ENCODE results near the gene HDAC1.
"Not testable (repeated sequence)": the region's sequence is repeated elsewhere in the genome, so short reads cannot be mapped to it uniquely, and the experiment has no call there.

The HDAC1 gene

GRCh38 chr1:32355778-32356177, 63.9 kb downstream of the HDAC1 start:
- H3K9me3 ChIP-seq (ENCODE audit: control insufficient read depth, low read length); H3K36me3 ChIP-seq (ENCODE audit: control insufficient read depth, insufficient read depth, low read length); H3K27me3 ChIP-seq (replicated peaks; ENCODE audit: control insufficient read depth, insufficient read depth, low read length, poor library complexity, severe bottlenecking); H3K4me3 ChIP-seq (ENCODE audit: insufficient read depth, low read depth, low read length, poor library complexity, severe bottlenecking); H3K27ac ChIP-seq (ENCODE audit: insufficient read depth, low read length, poor library complexity, severe bottlenecking); DNase-seq: not testable (repeated sequence)
- H3K4me1 ChIP-seq (ENCODE audit: control insufficient read depth, insufficient read depth, low read length, poor library complexity, severe bottlenecking), result peaks cover 11% of the 10 kb centered on the region

- H3K4me1 ChIP-seq (ENCODE audit: control insufficient read depth, insufficient read depth, low read length, poor library complexity, severe bottlenecking), result peaks cover 9% of the 10 kb centered on the region
Observed at GRCh38 chr1:32356478-32356877, 64.6 kb downstream of the HDAC1 start.

DNA sequence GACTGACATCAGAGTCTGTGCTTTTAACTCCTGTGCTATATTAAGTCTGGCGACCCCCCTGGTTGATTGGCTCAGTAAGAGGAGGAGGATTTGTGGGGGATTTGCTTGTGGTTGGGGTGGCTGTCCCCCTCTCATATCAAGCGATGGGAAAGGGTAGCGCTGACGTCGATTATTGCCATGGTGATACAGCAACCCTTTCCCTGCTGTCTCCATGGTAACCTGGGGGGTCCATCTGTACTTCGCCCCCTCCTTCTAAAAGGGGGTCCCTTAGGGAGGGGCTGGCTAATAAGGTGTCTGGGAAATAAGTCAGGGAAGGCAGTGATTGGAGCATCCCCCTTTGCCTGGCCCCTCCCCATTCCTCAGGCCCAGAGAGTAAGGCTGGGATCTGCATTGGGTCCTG, 65.7 kb downstream of the HDAC1 start:
- Histone ChIP-seq H3K4me1 (ENCODE audit: control insufficient read depth, insufficient read depth, low read length, poor library complexity, severe bottlenecking) (peaks cover 9% of the 10 kb centered on the region), H3K9me3 (ENCODE audit: control insufficient read depth, low read length) (no peaks in the 10 kb centered on the region), H3K27me3 (replicated peaks; ENCODE audit: control insufficient read depth, insufficient read depth, low read length, poor library complexity, severe bottlenecking) (peaks cover under 1% of the 10 kb centered on the region), H3K36me3 (ENCODE audit: control insufficient read depth, insufficient read depth, low read length) (no peaks in the 10 kb centered on the region), H3K4me3 (ENCODE audit: insufficient read depth, low read depth, low read length, poor library complexity, severe bottlenecking) (no peak overlapping the region), H3K27ac (ENCODE audit: insufficient read depth, low read length, poor library complexity, severe bottlenecking) (no peak overlapping the region)
- DNase-seq, result no peak

More at GRCh38 chr1:32356478-32356877, 64.6 kb downstream of the HDAC1 start:
- H3K27ac ChIP-seq (ENCODE audit: insufficient read depth, low read length, poor library complexity, severe bottlenecking), result no peak overlapping the region
- no peaks in the 10 kb centered on the region for H3K27me3 ChIP-seq (replicated peaks; ENCODE audit: control insufficient read depth, insufficient read depth, low read length, poor library complexity, severe bottlenecking)
- H3K36me3 ChIP-seq (ENCODE audit: control insufficient read depth, insufficient read depth, low read length), result no peaks in the 10 kb centered on the region
- DNase-seq, result no peak
- no peaks in the 10 kb centered on the region for H3K9me3 ChIP-seq (ENCODE audit: control insufficient read depth, low read length)
- no peak overlapping the region for H3K4me3 ChIP-seq (ENCODE audit: insufficient read depth, low read depth, low read length, poor library complexity, severe bottlenecking)

DNA sequence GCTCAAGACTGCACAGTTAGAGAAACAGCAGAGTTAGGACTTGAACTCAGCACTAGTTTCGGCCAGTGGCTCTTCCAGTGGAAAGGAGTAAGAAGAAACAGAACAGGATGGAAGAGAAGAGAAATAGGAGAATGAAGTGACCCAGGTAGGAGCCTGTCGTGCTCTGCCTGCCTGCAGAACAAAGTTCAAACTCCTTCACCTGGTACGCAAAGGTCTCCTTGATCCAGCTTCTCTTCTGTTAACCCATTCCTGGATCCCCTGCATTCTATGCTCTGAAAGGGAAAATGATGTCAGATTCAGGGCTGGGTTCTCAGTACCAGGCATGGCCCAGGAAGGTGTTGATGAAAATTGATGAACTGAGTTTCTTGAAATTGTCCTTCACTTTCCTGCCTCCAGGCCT, 66.6 kb downstream of the HDAC1 start:
- Histone ChIP-seq H3K4me3 (ENCODE audit: insufficient read depth, low read depth, low read length, poor library complexity, severe bottlenecking) (no peak overlapping the region), H3K9me3 (ENCODE audit: control insufficient read depth, low read length) (no peaks in the 10 kb centered on the region), H3K36me3 (ENCODE audit: control insufficient read depth, insufficient read depth, low read length) (no peaks in the 10 kb centered on the region), H3K27ac (ENCODE audit: insufficient read depth, low read length, poor library complexity, severe bottlenecking) (no peak overlapping the region), H3K4me1 (ENCODE audit: control insufficient read depth, insufficient read depth, low read length, poor library complexity, severe bottlenecking) (peaks cover 9% of the 10 kb centered on the region), H3K27me3 (replicated peaks; ENCODE audit: control insufficient read depth, insufficient read depth, low read length, poor library complexity, severe bottlenecking) (peaks cover 3% of the 10 kb centered on the region)
- no peak for DNase-seq

GRCh38 chr1:32361308-32361673, 69.4 kb downstream of the HDAC1 start:
- no peak for DNase-seq
- H3K4me3 ChIP-seq (ENCODE audit: insufficient read depth, low read depth, low read length, poor library complexity, severe bottlenecking), result no peak overlapping the region

GRCh38 chr1:32361674-32362473, 70.0 kb downstream of the HDAC1 start:
- peaks cover 9% of the 10 kb centered on the region for H3K4me1 ChIP-seq (ENCODE audit: control insufficient read depth, insufficient read depth, low read length, poor library complexity, severe bottlenecking)
- no peak for DNase-seq
- peaks cover 3% of the 10 kb centered on the region for H3K27me3 ChIP-seq (replicated peaks; ENCODE audit: control insufficient read depth, insufficient read depth, low read length, poor library complexity, severe bottlenecking)
- no peak overlapping the region for H3K27ac ChIP-seq (ENCODE audit: insufficient read depth, low read length, poor library complexity, severe bottlenecking)
- no peaks in the 10 kb centered on the region for H3K9me3 ChIP-seq (ENCODE audit: control insufficient read depth, low read length)
- H3K4me3 ChIP-seq (ENCODE audit: insufficient read depth, low read depth, low read length, poor library complexity, severe bottlenecking), result peak overlapping the region; percentile 54
- peaks cover 20% of the 10 kb centered on the region for H3K36me3 ChIP-seq (ENCODE audit: control insufficient read depth, insufficient read depth, low read length)

More at GRCh38 chr1:32361308-32361673, 69.4 kb downstream of the HDAC1 start:
- Histone ChIP-seq H3K27ac (ENCODE audit: insufficient read depth, low read length, poor library complexity, severe bottlenecking) (no peak overlapping the region), H3K36me3 (ENCODE audit: control insufficient read depth, insufficient read depth, low read length) (peaks cover 14% of the 10 kb centered on the region), H3K9me3 (ENCODE audit: control insufficient read depth, low read length) (no peaks in the 10 kb centered on the region), H3K4me1 (ENCODE audit: control insufficient read depth, insufficient read depth, low read length, poor library complexity, severe bottlenecking) (peaks cover 9% of the 10 kb centered on the region), H3K27me3 (replicated peaks; ENCODE audit: control insufficient read depth, insufficient read depth, low read length, poor library complexity, severe bottlenecking) (peaks cover 3% of the 10 kb centered on the region)

DNA sequence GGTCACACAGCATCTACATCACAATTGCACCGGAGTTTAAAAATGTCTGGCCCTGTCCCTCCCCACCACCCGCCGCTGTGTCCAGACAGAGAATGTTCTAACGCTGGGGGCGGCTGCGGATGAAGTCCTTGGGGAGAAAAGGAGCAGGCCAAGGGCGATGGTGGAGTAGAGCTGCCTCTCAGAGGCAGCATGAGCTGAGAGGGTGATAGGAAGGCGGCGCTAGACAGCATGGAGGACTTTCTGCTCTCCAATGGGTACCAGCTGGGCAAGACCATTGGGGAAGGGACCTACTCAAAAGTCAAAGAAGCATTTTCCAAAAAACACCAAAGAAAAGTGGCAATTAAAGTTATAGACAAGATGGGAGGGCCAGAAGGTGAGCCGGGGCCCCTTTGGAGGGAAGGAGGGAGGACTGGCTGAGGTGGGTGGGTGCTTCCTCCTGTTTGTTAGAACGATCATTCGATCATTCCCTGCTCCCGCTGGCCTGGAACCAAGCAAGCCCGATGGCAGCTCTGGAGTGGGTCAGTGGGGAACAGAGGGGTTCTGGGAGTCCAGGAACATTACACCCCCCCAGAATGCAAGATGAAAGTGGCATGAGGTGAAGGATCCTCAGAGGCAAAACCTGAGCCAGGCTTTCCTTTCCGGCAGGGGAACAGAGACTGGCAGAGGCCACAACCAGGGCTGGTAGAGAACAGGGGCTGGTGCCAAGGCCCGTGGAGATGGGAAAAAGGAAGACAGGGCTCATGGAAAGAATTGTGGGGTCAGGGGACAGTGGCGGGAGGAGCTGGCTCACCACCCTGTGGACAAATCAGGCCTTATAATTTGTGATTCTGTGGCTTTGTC, 70.8 kb downstream of the HDAC1 start, which contains the start of the genes FAM229A and TSSK3:
TSS of gene FAM229A (minus strand) at position 12 of the 840 bp plus-strand sequence. CDS start 394 bp downstream, outside the sequence.
TSS of gene TSSK3 (plus strand) at position 66 of the 840 bp plus-strand sequence. CDS start at position 229, 163 bp downstream.
- H3K4me1 ChIP-seq (ENCODE audit: control insufficient read depth, insufficient read depth, low read length, poor library complexity, severe bottlenecking), result peaks cover 9% of the 10 kb centered on the region

GRCh38 chr1:32363713-32364112, 71.8 kb downstream of the HDAC1 start:
- DNase-seq, result no peak
- Histone ChIP-seq H3K9me3 (ENCODE audit: control insufficient read depth, low read length) (no peaks in the 10 kb centered on the region), H3K27ac (ENCODE audit: insufficient read depth, low read length, poor library complexity, severe bottlenecking) (no peak overlapping the region), H3K4me1 (ENCODE audit: control insufficient read depth, insufficient read depth, low read length, poor library complexity, severe bottlenecking) (peaks cover 9% of the 10 kb centered on the region), H3K36me3 (ENCODE audit: control insufficient read depth, insufficient read depth, low read length) (peaks cover 37% of the 10 kb centered on the region), H3K4me3 (ENCODE audit: insufficient read depth, low read depth, low read length, poor library complexity, severe bottlenecking) (no peak overlapping the region), H3K27me3 (replicated peaks; ENCODE audit: control insufficient read depth, insufficient read depth, low read length, poor library complexity, severe bottlenecking) (peaks cover 3% of the 10 kb centered on the region)

More for the DNA sequence above, 70.8 kb downstream of the HDAC1 start, which contains the start of the genes FAM229A and TSSK3:
- no peak for DNase-seq
- no peak within 1 kb of the TSS for H3K27ac ChIP-seq (ENCODE audit: insufficient read depth, low read length, poor library complexity, severe bottlenecking)
- peaks cover 28% of the 10 kb centered on the region for H3K36me3 ChIP-seq (ENCODE audit: control insufficient read depth, insufficient read depth, low read length)
- H3K4me3 ChIP-seq (ENCODE audit: insufficient read depth, low read depth, low read length, poor library complexity, severe bottlenecking), result peak within 1 kb of the TSS; percentile 54
- H3K9me3 ChIP-seq (ENCODE audit: control insufficient read depth, low read length), result no peaks in the 10 kb centered on the region
- peaks cover 3% of the 10 kb centered on the region for H3K27me3 ChIP-seq (replicated peaks; ENCODE audit: control insufficient read depth, insufficient read depth, low read length, poor library complexity, severe bottlenecking)

GRCh38 chr1:32364836-32365235, 73.0 kb downstream of the HDAC1 start:
- Histone ChIP-seq H3K4me3 (ENCODE audit: insufficient read depth, low read depth, low read length, poor library complexity, severe bottlenecking) (no peak overlapping the region), H3K27ac (ENCODE audit: insufficient read depth, low read length, poor library complexity, severe bottlenecking) (no peak overlapping the region), H3K36me3 (ENCODE audit: control insufficient read depth, insufficient read depth, low read length) (peaks cover 43% of the 10 kb centered on the region), H3K4me1 (ENCODE audit: control insufficient read depth, insufficient read depth, low read length, poor library complexity, severe bottlenecking) (peaks cover 9% of the 10 kb centered on the region), H3K9me3 (ENCODE audit: control insufficient read depth, low read length) (no peaks in the 10 kb centered on the region), H3K27me3 (replicated peaks; ENCODE audit: control insufficient read depth, insufficient read depth, low read length, poor library complexity, severe bottlenecking) (peaks cover 3% of the 10 kb centered on the region)
- no peak for DNase-seq
